A549 (cell line): ENCODE results near the gene WDR72.

Experiments
- KDM1A ChIP-seq: fragments of 200-600 bp; sonication (generic); IDR thresholded peaks from 2 replicates; pipeline ENCODE4 v1.6.1; 2016; ENCODE audit warnings: low read depth, mild to moderate bottlenecking
- POLR2A ChIP-seq: IDR thresholded peaks from 2 replicates; pipeline ENCODE4 v1.6.1; 2012; ENCODE audit warnings: mild to moderate bottlenecking, low read length
- RFX5 ChIP-seq: fragments of 450-650 bp; IDR thresholded peaks from 2 replicates; pipeline ENCODE4 v1.7.1; 2014; ENCODE audit warnings: antibody characterized with exemption, mild to moderate bottlenecking, moderate library complexity
- TF ChIP-seq, protein P1 (sequence below): fragments of >200 bp; sonication (Bioruptor Twin); formaldehyde crosslinking; IDR thresholded peaks from 3 replicates; pipeline ENCODE4 v1.5.1; 2016
- TF ChIP-seq, protein P2 (sequence below): IDR thresholded peaks from 2 replicates; pipeline ENCODE4 v1.6.1; 2012; ENCODE audit warnings: low read depth, borderline replicate concordance
- TF ChIP-seq, protein P3 (sequence below): fragments of 250-450 bp; sonication (Bioruptor Pico); IDR thresholded peaks from 2 replicates; pipeline ENCODE4 v1.5.0; 2021; ENCODE audit warnings: mild to moderate bottlenecking, moderate library complexity, borderline replicate concordance
- TF ChIP-seq, protein P4 (sequence below): fragments of 450-650 bp; IDR thresholded peaks from 2 replicates; pipeline ENCODE4 v1.6.1; 2014; ENCODE audit warnings: antibody characterized with exemption

DNA sequence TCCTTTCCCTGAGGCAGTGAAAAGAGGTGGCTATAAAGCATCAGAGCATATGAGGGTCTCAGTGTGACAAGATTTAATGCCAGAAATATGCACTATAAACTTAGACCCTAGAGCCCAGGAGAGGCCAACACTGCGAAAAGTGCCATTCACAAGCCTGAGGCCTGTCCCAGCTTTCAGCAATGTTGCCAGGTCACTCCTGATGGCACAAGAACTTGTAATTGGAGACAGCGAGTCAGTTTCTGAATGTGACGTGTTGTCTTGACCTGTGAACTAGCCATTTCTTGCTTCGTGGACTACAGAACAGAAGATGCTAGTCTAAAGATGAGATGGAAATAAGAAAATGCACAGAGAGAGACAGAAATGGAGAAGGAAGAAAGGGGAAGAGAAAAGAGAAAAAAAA lies 87.9 kb downstream of the WDR72 start:
- TF ChIP-seq, protein P1, sequence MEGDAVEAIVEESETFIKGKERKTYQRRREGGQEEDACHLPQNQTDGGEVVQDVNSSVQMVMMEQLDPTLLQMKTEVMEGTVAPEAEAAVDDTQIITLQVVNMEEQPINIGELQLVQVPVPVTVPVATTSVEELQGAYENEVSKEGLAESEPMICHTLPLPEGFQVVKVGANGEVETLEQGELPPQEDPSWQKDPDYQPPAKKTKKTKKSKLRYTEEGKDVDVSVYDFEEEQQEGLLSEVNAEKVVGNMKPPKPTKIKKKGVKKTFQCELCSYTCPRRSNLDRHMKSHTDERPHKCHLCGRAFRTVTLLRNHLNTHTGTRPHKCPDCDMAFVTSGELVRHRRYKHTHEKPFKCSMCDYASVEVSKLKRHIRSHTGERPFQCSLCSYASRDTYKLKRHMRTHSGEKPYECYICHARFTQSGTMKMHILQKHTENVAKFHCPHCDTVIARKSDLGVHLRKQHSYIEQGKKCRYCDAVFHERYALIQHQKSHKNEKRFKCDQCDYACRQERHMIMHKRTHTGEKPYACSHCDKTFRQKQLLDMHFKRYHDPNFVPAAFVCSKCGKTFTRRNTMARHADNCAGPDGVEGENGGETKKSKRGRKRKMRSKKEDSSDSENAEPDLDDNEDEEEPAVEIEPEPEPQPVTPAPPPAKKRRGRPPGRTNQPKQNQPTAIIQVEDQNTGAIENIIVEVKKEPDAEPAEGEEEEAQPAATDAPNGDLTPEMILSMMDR: no peak
- TF ChIP-seq, protein P2, sequence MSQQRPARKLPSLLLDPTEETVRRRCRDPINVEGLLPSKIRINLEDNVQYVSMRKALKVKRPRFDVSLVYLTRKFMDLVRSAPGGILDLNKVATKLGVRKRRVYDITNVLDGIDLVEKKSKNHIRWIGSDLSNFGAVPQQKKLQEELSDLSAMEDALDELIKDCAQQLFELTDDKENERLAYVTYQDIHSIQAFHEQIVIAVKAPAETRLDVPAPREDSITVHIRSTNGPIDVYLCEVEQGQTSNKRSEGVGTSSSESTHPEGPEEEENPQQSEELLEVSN: no peak
- TF ChIP-seq, protein P3, sequence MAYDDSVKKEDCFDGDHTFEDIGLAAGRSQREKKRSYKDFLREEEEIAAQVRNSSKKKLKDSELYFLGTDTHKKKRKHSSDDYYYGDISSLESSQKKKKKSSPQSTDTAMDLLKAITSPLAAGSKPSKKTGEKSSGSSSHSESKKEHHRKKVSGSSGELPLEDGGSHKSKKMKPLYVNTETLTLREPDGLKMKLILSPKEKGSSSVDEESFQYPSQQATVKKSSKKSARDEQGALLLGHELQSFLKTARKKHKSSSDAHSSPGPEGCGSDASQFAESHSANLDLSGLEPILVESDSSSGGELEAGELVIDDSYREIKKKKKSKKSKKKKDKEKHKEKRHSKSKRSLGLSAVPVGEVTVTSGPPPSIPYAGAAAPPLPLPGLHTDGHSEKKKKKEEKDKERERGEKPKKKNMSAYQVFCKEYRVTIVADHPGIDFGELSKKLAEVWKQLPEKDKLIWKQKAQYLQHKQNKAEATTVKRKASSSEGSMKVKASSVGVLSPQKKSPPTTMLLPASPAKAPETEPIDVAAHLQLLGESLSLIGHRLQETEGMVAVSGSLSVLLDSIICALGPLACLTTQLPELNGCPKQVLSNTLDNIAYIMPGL (CRISPR knock-in tag): no peak
- TF ChIP-seq, protein P4, sequence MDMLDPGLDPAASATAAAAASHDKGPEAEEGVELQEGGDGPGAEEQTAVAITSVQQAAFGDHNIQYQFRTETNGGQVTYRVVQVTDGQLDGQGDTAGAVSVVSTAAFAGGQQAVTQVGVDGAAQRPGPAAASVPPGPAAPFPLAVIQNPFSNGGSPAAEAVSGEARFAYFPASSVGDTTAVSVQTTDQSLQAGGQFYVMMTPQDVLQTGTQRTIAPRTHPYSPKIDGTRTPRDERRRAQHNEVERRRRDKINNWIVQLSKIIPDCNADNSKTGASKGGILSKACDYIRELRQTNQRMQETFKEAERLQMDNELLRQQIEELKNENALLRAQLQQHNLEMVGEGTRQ: no peak
- TF ChIP-seq POLR2A: no peak
- no peak for TF ChIP-seq RFX5
- no peak for TF ChIP-seq KDM1A
